Uterus (tissue), 4 donors: ENCODE measurements around the gene UQCR10. TPM values are rescaled to one million over a fixed set of nuclear protein-coding genes. Genes with fewer than 3 reads are reported as not detected.
"Not testable (repeated sequence)": the region's sequence is repeated elsewhere in the genome, so short reads cannot be mapped to it uniquely, and the experiment has no call there.

Experiments used
- DNase-seq, 2 donors: peaks; one replicate each; pipeline ENCODE4 v3.0.0-alpha.2; 2019 to 2020
- H3K27ac ChIP-seq, 2 donors: fragments of 200-600 bp; sonication (generic); 1 replicate in 1 of 2; 2 replicates in 1 of 2; pipeline ENCODE4 v1.5.1; 2016 to 2018
- H3K27me3 ChIP-seq, 2 donors: fragments of 200-600 bp; sonication (generic); one replicate each; pipeline ENCODE4 v1.5.1; 2018 to 2019; ENCODE audit warnings: control low read depth in 1 of 2
- H3K36me3 ChIP-seq, 2 donors: fragments of 200-600 bp; sonication (generic); one replicate each; pipeline ENCODE4 v1.5.1; 2019; ENCODE audit warnings: control low read depth in 1 of 2
- H3K4me1 ChIP-seq, 2 donors: fragments of 200-600 bp; sonication (generic); one replicate each; pipeline ENCODE4 v1.5.1; 2018 to 2019; ENCODE audit warnings: control low read depth in 1 of 2
- H3K4me3 ChIP-seq, 2 donors: fragments of 200-600 bp; sonication (generic); 1 replicate in 1 of 2; 2 replicates in 1 of 2; pipeline ENCODE4 v1.5.1; 2018 to 2019; ENCODE audit warnings: mild to moderate bottlenecking in 1 of 2
- H3K9me3 ChIP-seq, 2 donors: fragments of 200-600 bp; sonication (generic); one replicate each; pipeline ENCODE4 v1.5.1; 2019; ENCODE audit warnings: control low read depth in 1 of 2
- CTCF ChIP-seq, 4 experiments: fragments of 200-600 bp in 2 of 4; fragments of 450-650 bp in 2 of 4; sonication (generic) in 2 of 4; IDR thresholded peaks; one replicate each; pipeline ENCODE4 v1.5.1; 2016 to 2019; ENCODE audit warnings: antibody characterized with exemption in 4 of 4, mild to moderate bottlenecking in 2 of 4, moderate library complexity in 1 of 4
- POLR2A ChIP-seq, 2 donors: fragments of 450-650 bp; IDR thresholded peaks; one replicate each; pipeline ENCODE4 v1.6.1; 2016; ENCODE audit warnings: antibody characterized with exemption in 2 of 2, mild to moderate bottlenecking in 1 of 2, moderate library complexity in 1 of 2
- intact Hi-C: fragments of 100-400 bp; cut with DNase I; formaldehyde crosslinking; loops from one replicate; pipeline ENCODE4 v1.15.1; 2023; ENCODE audit warnings: low total_unique reads
- total RNA-seq, 4 donors: library from RNA; depleted of rRNA in 3 of 4; stranded (reverse); fragments of >200 nt in 3 of 4; gene quantifications; one replicate each; pipeline versions ENCODE4 v1.1.0 to v1.2.4, GENCODE V29; 2014 to 2023
- donor health status: DM: yes; HTN: yes; CAD: no.

UQCR10 gene
- total RNA-seq, 4 donors from 2014 or later, result 6.2 to 49.7 (median 41.7) TPM

- Histone ChIP-seq H3K4me3 (no peak overlapping the region), H3K4me1 (no peaks in the 10 kb centered on the region), H3K27ac (no peak overlapping the region), H3K36me3 (no peaks in the 10 kb centered on the region), H3K27me3 (no peaks in the 10 kb centered on the region), H3K9me3 (no peaks in the 10 kb centered on the region)
- TF ChIP-seq POLR2A (IDR thresholded peaks at IDR 0.05) (no peak), CTCF (IDR thresholded peaks at IDR 0.05) (no peak)
- intact Hi-C loops, result no loop called here
- no peak for DNase-seq
Observed at GRCh38 chr22:29750559-29751538, 16.3 kb upstream of the UQCR10 start.

GRCh38 chr22:29751669-29752068 is 15.5 kb upstream of the UQCR10 start:
- H3K4me1 ChIP-seq, result no peaks in the 10 kb centered on the region
- intact Hi-C loops, result no loop called here
- no peaks in the 10 kb centered on the region for H3K36me3 ChIP-seq
- H3K27me3 ChIP-seq, result no peaks in the 10 kb centered on the region
- H3K27ac ChIP-seq, result no peak overlapping the region
- H3K4me3 ChIP-seq, result no peak overlapping the region
- no peak for DNase-seq
- TF ChIP-seq POLR2A (IDR thresholded peaks at IDR 0.05) (no peak), CTCF (IDR thresholded peaks at IDR 0.05) (no peak)
- no peaks in the 10 kb centered on the region for H3K9me3 ChIP-seq

- H3K27me3 ChIP-seq, result no peaks in the 10 kb centered on the region
- H3K36me3 ChIP-seq, result no peaks in the 10 kb centered on the region
- H3K27ac ChIP-seq, result no peak overlapping the region
- no peaks in the 10 kb centered on the region for H3K4me1 ChIP-seq
- intact Hi-C loops, result no loop called here
- TF ChIP-seq POLR2A (IDR thresholded peaks at IDR 0.05), result no peak
- no peak for TF ChIP-seq CTCF (IDR thresholded peaks at IDR 0.05)
- no peaks in the 10 kb centered on the region for H3K9me3 ChIP-seq
- DNase-seq, result no peak
- no peak overlapping the region for H3K4me3 ChIP-seq
Observed at GRCh38 chr22:29753808-29754657, 13.1 kb upstream of the UQCR10 start.

- H3K9me3 ChIP-seq, H3K27me3 ChIP-seq, intact Hi-C loops, H3K4me3 ChIP-seq, H3K4me1 ChIP-seq, H3K27ac ChIP-seq, DNase-seq, H3K36me3 ChIP-seq: not testable (repeated sequence)
Observed at GRCh38 chr22:29754658-29755395, 12.3 kb upstream of the UQCR10 start.

- Histone ChIP-seq H3K4me3 (no peak overlapping the region), H3K4me1 (no peaks in the 10 kb centered on the region), H3K27ac (no peak overlapping the region), H3K27me3 (no peaks in the 10 kb centered on the region), H3K9me3 (no peaks in the 10 kb centered on the region), H3K36me3 (no peaks in the 10 kb centered on the region)
- no peak for TF ChIP-seq CTCF (IDR thresholded peaks at IDR 0.05)
- TF ChIP-seq POLR2A (IDR thresholded peaks at IDR 0.05), result no peak
- intact Hi-C loops, result no loop called here
- no peak for DNase-seq
Observed at GRCh38 chr22:29755889-29756288, 11.3 kb upstream of the UQCR10 start.
